ENCODE data around the gene DEGS2. TPM values are rescaled to one million over a fixed set of nuclear protein-coding genes. Genes with fewer than 3 reads are reported as not detected.

DEGS2 gene
- total RNA-seq, 1 experiment from 2014 or later: 0.11 TPM

- no peak overlapping the region for H3K27ac ChIP-seq
- H3K27me3 ChIP-seq (ENCODE audit: insufficient read depth, low read depth): no peaks in the 10 kb centered on the region
- POLR2A ChIA-PET (ENCODE audit: unreplicated experiment): interaction anchor here (0.5 to 0.6 kb wide), 3 partner anchors 28 to 121 kb away, joined by 3 to 7 read pairs (median 4); no protein-coding TSS in a partner anchor
- no peaks in the 10 kb centered on the region for H3K79me2 ChIP-seq (ENCODE audit: low read depth)
- H3K4me3 ChIP-seq: peak overlapping the region; percentile 24; the same call in 1 of the 2 replicates
- H4K20me1 ChIP-seq (ENCODE audit: insufficient read depth): no peaks in the 10 kb centered on the region
- CTCF ChIA-PET: interaction anchor here (0.6 to 0.7 kb wide), 4 partner anchors 34 to 510 kb away, joined by 3 to 4 read pairs (median 3); partner anchors contain the start of genes CYP46A1 and DEGS2
- no peaks in the 10 kb centered on the region for H3K36me3 ChIP-seq (ENCODE audit: low read depth)
- H3K9me3 ChIP-seq (ENCODE audit: insufficient read depth, low read depth): no peaks in the 10 kb centered on the region
- 0 out of 2 replicates have a peak, but pooled peaks cover 9% of the 10 kb centered on the region for H3F3A ChIP-seq (ENCODE audit: insufficient read depth, low read depth)
- DNase-seq: no peak
- no peaks in the 10 kb centered on the region for H3K9me2 ChIP-seq (ENCODE audit: insufficient read depth)
- BruUV-seq (replicated peaks): no TSS peak
- TF ChIP-seq CTCF (conservative IDR thresholded peaks at IDR 0.05): no peak
- no peak for TF ChIP-seq EZH2 (IDR thresholded peaks at IDR 0.05; ENCODE audit: low read depth)
- H2AFZ ChIP-seq: peak overlapping the region; percentile 82
- intact Hi-C loops (cut with micrococcal nuclease; ENCODE audit: unreplicated experiment): loop anchor here (2.0 kb wide), 2 partner anchors 121 to 183 kb away; partner anchors contain the start of gene WDR25
- H3K4me2 ChIP-seq: peak overlapping the region; percentile 73
- peaks cover 13% of the 10 kb centered on the region; the same call in 1 of the 2 replicates for H3K4me1 ChIP-seq (replicated peaks; ENCODE audit: insufficient read depth)
Observed at GRCh38 chr14:100193417-100194357, 34.2 kb upstream of the DEGS2 start.

- POLR2A ChIA-PET (ENCODE audit: unreplicated experiment): interaction anchor here (0.6 kb wide), 1 partner anchor 221 kb away, joined by 17 read pairs; no protein-coding TSS in a partner anchor
- no peaks in the 10 kb centered on the region for H3K36me3 ChIP-seq (ENCODE audit: low read depth)
- DNase-seq: peak; percentile 91
- no peaks in the 10 kb centered on the region for H3K9me2 ChIP-seq (ENCODE audit: insufficient read depth)
- TF ChIP-seq EZH2 (IDR thresholded peaks at IDR 0.05; ENCODE audit: low read depth): no peak
- peak; percentile 71 for TF ChIP-seq CTCF (conservative IDR thresholded peaks at IDR 0.05)
- 0 out of 2 replicates have a peak, but pooled peaks cover 9% of the 10 kb centered on the region for H3F3A ChIP-seq (ENCODE audit: insufficient read depth, low read depth)
- H3K27ac ChIP-seq: peak overlapping the region; percentile 51; the same call in 1 of the 2 replicates
- H3K4me2 ChIP-seq: peak overlapping the region; percentile 80
- peak overlapping the region; percentile 86 for H2AFZ ChIP-seq
- H3K9me3 ChIP-seq (ENCODE audit: insufficient read depth, low read depth): no peaks in the 10 kb centered on the region
- H3K4me3 ChIP-seq: peak overlapping the region; percentile 46; the same call in 1 of the 2 replicates
- BruUV-seq (replicated peaks): no TSS peak
- intact Hi-C loops (cut with micrococcal nuclease; ENCODE audit: unreplicated experiment): loop anchor here (1.0 to 2.0 kb wide), 3 partner anchors 120 to 211 kb away; partner anchors contain the start of gene WDR25
- CTCF ChIA-PET: interaction anchor here (0.6 to 0.7 kb wide), 4 partner anchors 33 to 168 kb away, joined by 3 read pairs; partner anchors contain the start of gene DEGS2
- no peaks in the 10 kb centered on the region for H4K20me1 ChIP-seq (ENCODE audit: insufficient read depth)
- H3K79me2 ChIP-seq (ENCODE audit: low read depth): no peaks in the 10 kb centered on the region
- H3K27me3 ChIP-seq (ENCODE audit: insufficient read depth, low read depth): no peaks in the 10 kb centered on the region
- peaks cover 13% of the 10 kb centered on the region; the same call in 1 of the 2 replicates for H3K4me1 ChIP-seq (replicated peaks; ENCODE audit: insufficient read depth)
Observed at GRCh38 chr14:100192672-100193416, 33.4 kb upstream of the DEGS2 start.
